ENCODE data around the gene ANKRD39. TPM values are rescaled to one million over a fixed set of nuclear protein-coding genes. Genes with fewer than 3 reads are reported as not detected.

ANKRD39 gene
- total and polyA plus RNA-seq, 2 of the 8 experiments (the other 6 are each of a cell fraction or from before 2014, with no cell fraction given), result 18.5 to 21.3 TPM

- Histone ChIP-seq H4K91ac (replicated peaks; ENCODE audit: insufficient read length, low read length) (no peak overlapping the region), H3K4me1 (replicated peaks in 1 of 4; ENCODE audit: control insufficient read depth in 3 of 4, insufficient read depth in 4 of 4, low read length in 3 of 4) (no peaks in the 10 kb centered on the region), H2BK5ac (ENCODE audit: low read depth, low read length) (no peak overlapping the region), H3K18ac (ENCODE audit: extremely low read depth, low read length) (no peak overlapping the region), H3K23me2 (ENCODE audit: low read depth, low read length) (no peaks in the 10 kb centered on the region), H3K23ac (ENCODE audit: insufficient read length) (no peak overlapping the region), H4K5ac (ENCODE audit: insufficient read length, low read depth, low read length) (no peak overlapping the region), H2BK20ac (ENCODE audit: low read length) (no peak overlapping the region), H2BK12ac (ENCODE audit: low read depth, low read length) (no peak overlapping the region), H3K27ac (ENCODE audit: low read depth, low read length) (no peak overlapping the region), H3K9ac (replicated peaks in 1 of 4; ENCODE audit: extremely low read depth in 1 of 4, low read depth in 3 of 4, low read length in 3 of 4) (no peak overlapping the region), H3K36me3 (ENCODE audit: control insufficient read depth in 2 of 4, insufficient read depth in 4 of 4, low read length in 3 of 4) (no peaks in the 10 kb centered on the region), H3K4ac (replicated peaks; ENCODE audit: insufficient read length, low read depth, low read length) (no peak overlapping the region), H3K56ac (replicated peaks; ENCODE audit: insufficient read length, low read depth, low read length) (no peak overlapping the region), H4K8ac (ENCODE audit: extremely low read depth, insufficient read depth, low read length) (peak overlapping the region; percentile 45; the same call in 1 of the 2 replicates), H3K79me1 (ENCODE audit: low read depth, low read length) (no peaks in the 10 kb centered on the region), H2BK15ac (ENCODE audit: low read length) (no peak overlapping the region), H3K79me2 (ENCODE audit: control insufficient read depth in 1 of 2, insufficient read depth in 2 of 2, low read length in 2 of 2) (no peaks in the 10 kb centered on the region), H3K4me2 (ENCODE audit: insufficient read depth in 1 of 2, low read depth in 2 of 2, low read length in 2 of 2) (no peak overlapping the region), H4K20me1 (replicated peaks in 1 of 2; ENCODE audit: control insufficient read depth in 1 of 2, insufficient read depth in 2 of 2, low read length in 2 of 2) (no peaks in the 10 kb centered on the region), H3K14ac (ENCODE audit: insufficient read length) (no peak overlapping the region), H3K27me3 (replicated peaks in 1 of 4; ENCODE audit: control insufficient read depth in 3 of 4, extremely low read depth in 1 of 4, insufficient read depth in 3 of 4, low read length in 3 of 4) (no peaks in the 10 kb centered on the region), H3K4me3 (ENCODE audit: extremely low read depth in 1 of 4, insufficient read depth in 2 of 4, low read depth in 3 of 4, low read length in 4 of 4) (no peak overlapping the region), H2BK120ac (replicated peaks; ENCODE audit: low read depth, low read length) (no peak overlapping the region), H2AK5ac (ENCODE audit: low read depth, low read length) (no peak overlapping the region), H2AFZ (ENCODE audit: low read length) (no peak overlapping the region), H3K9me3 (ENCODE audit: insufficient read depth in 2 of 2, low read depth in 1 of 2, low read length in 1 of 2) (no peaks in the 10 kb centered on the region)
- ChIA-PET POLR2A (ENCODE audit: partially characterized antibody) (interaction anchor here (0.6 to 2.1 kb wide), 4 partner anchors 9 to 245 kb away, joined by 3 to 6 read pairs (median 3); no protein-coding TSS in a partner anchor), CTCF (ENCODE audit: partially characterized antibody) (interaction anchor here (0.8 to 3.1 kb wide), 6 partner anchors 10 to 151 kb away, joined by 3 to 18 read pairs (median 4); no protein-coding TSS in a partner anchor)
- DNase-seq (ENCODE audit: low read depth in 1 of 2, low spot score in 2 of 2) (no peak), FAIRE-seq (no peak)
- WGBS, 2 experiments (ENCODE audit: extremely low coverage in 1 of 2, insufficient coverage in 1 of 2, insufficient read length in 1 of 2, insufficient replicate concordance in 2 of 2, low coverage in 1 of 2, low lambda C conversion rate in 2 of 2, missing lambda C conversion rate in 1 of 2), result 92% methylated on average over 10 of the region's 12 CpGs; no CpG with 5 or more reads in 1 of the 2 experiments
- TF ChIP-seq HDAC6 (IDR thresholded peaks at IDR 0.05; ENCODE audit: low read depth, low read length), result no peak
These were observed 47.6 kb downstream of the ANKRD39 start for GRCh38 chr2:96809951-96810782.

All from H1 (cell line).